IgD-negative memory B cell (primary cell): ENCODE measurements around the gene FANCC. TPM values are rescaled to one million over a fixed set of nuclear protein-coding genes. Genes with fewer than 3 reads are reported as not detected.

Experiments
- H3K27ac Mint-ChIP-seq, 3 donors: one replicate each; pipeline ENCODE4 v1.8.0; 2020 to 2022; ENCODE audit warnings: mild to moderate bottlenecking in 3 of 3, mixed read lengths in 3 of 3, moderate library complexity in 1 of 3
- H3K27me3 Mint-ChIP-seq: one replicate; pipeline ENCODE4 v1.8.0; 2021; ENCODE audit warnings: mixed read lengths
- H3K36me3 Mint-ChIP-seq: one replicate; pipeline ENCODE4 v1.8.0; 2020; ENCODE audit warnings: mild to moderate bottlenecking, mixed read lengths
- H3K4me1 Mint-ChIP-seq, 3 donors: one replicate each; pipeline ENCODE4 v1.8.0; 2020 to 2022; ENCODE audit warnings: mixed read lengths in 3 of 3, mild to moderate bottlenecking in 1 of 3
- H3K4me3 Mint-ChIP-seq, 4 donors: one replicate each; pipeline ENCODE4 v1.8.0; 2020 to 2022; ENCODE audit warnings: mild to moderate bottlenecking in 4 of 4, mixed read lengths in 4 of 4, moderate library complexity in 3 of 4
- H3K9me3 Mint-ChIP-seq, 3 donors: one replicate each; pipeline ENCODE4 v1.8.0; 2020 to 2021; ENCODE audit warnings: mixed read lengths in 3 of 3, mild to moderate bottlenecking in 1 of 3
- polyA plus RNA-seq: library from polyadenylated mRNA; unstranded; fragments of 300-500 nt; fragmentation: Illumina TruSeq; gene quantifications from one replicate; pipeline ENCODE4 v1.2.3, GENCODE V29; 2021

The FANCC gene
- polyA plus RNA-seq = 1.5 TPM

GRCh38 chr9:95317119-95317892, at the start of gene FANCC:
Gene FANCC (minus strand): TSS chr9:95317709. CDS start chr9:95249291, 68,418 bp downstream.
- Mint-ChIP-seq H3K4me1 (peaks cover 7 to 10% (median 9%) of the 10 kb centered on the region in 3 donors), H3K27ac (peak within 1 kb of the TSS; percentile 47 to 95 (median 93)), H3K4me3 (peak within 1 kb of the TSS; percentile 91 to 98 (median 97)), H3K36me3 (no peaks in the 10 kb centered on the region), H3K9me3 (no peaks in the 10 kb centered on the region), H3K27me3 (peaks cover 11% of the 10 kb centered on the region)

GRCh38 chr9:95366731-95367325, 49.3 kb upstream of the FANCC start:
- Mint-ChIP-seq H3K4me1 (no peaks in the 10 kb centered on the region), H3K4me3 (no peak overlapping the region), H3K36me3 (no peaks in the 10 kb centered on the region), H3K27ac (no peak overlapping the region), H3K9me3 (peaks cover 0 to 2% (median 1%) of the 10 kb centered on the region in 3 donors), H3K27me3 (peaks cover 18% of the 10 kb centered on the region)

- H3K4me3 Mint-ChIP-seq = no peak overlapping the region
- peaks cover 16% of the 10 kb centered on the region for H3K27me3 Mint-ChIP-seq
- no peaks in the 10 kb centered on the region for H3K4me1 Mint-ChIP-seq
- H3K36me3 Mint-ChIP-seq = no peaks in the 10 kb centered on the region
- H3K9me3 Mint-ChIP-seq = peaks cover 0 to 2% (median 1%) of the 10 kb centered on the region in 3 donors
- no peak overlapping the region for H3K27ac Mint-ChIP-seq
Measured at GRCh38 chr9:95365766-95366165, 48.3 kb upstream of the FANCC start.

GRCh38 chr9:95363051-95363841, 45.7 kb upstream of the FANCC start:
- H3K27ac Mint-ChIP-seq = no peak overlapping the region

GRCh38 chr9:95360866-95361265, 43.4 kb upstream of the FANCC start:
- H3K36me3 Mint-ChIP-seq = no peaks in the 10 kb centered on the region
- H3K4me3 Mint-ChIP-seq = no peak overlapping the region
- H3K27me3 Mint-ChIP-seq = peaks cover 13% of the 10 kb centered on the region
- no peaks in the 10 kb centered on the region for H3K9me3 Mint-ChIP-seq
- no peaks in the 10 kb centered on the region for H3K4me1 Mint-ChIP-seq
- H3K27ac Mint-ChIP-seq = no peak overlapping the region

More at GRCh38 chr9:95363051-95363841, 45.7 kb upstream of the FANCC start:
- no peak overlapping the region for H3K4me3 Mint-ChIP-seq
- peaks cover 0 to under 1% (median 0%) of the 10 kb centered on the region in 3 donors for H3K9me3 Mint-ChIP-seq
- no peaks in the 10 kb centered on the region for H3K36me3 Mint-ChIP-seq
- peaks cover 10% of the 10 kb centered on the region for H3K27me3 Mint-ChIP-seq
- H3K4me1 Mint-ChIP-seq = no peaks in the 10 kb centered on the region

- H3K27me3 Mint-ChIP-seq = peaks cover 8% of the 10 kb centered on the region
- H3K36me3 Mint-ChIP-seq = no peaks in the 10 kb centered on the region
- no peak overlapping the region for H3K27ac Mint-ChIP-seq
- no peak overlapping the region for H3K4me3 Mint-ChIP-seq
- peaks cover 0 to 2% (median 0%) of the 10 kb centered on the region in 3 donors for H3K9me3 Mint-ChIP-seq
- H3K4me1 Mint-ChIP-seq = no peaks in the 10 kb centered on the region
Measured at GRCh38 chr9:95357316-95357715, 39.8 kb upstream of the FANCC start.

- peak overlapping the region in 1 of 3 donors; percentile 51 for H3K27ac Mint-ChIP-seq
- H3K4me3 Mint-ChIP-seq = no peak overlapping the region
- peaks cover 9% of the 10 kb centered on the region for H3K27me3 Mint-ChIP-seq
- no peaks in the 10 kb centered on the region for H3K4me1 Mint-ChIP-seq
- no peaks in the 10 kb centered on the region for H3K36me3 Mint-ChIP-seq
- H3K9me3 Mint-ChIP-seq = peaks cover 0 to 3% (median 0%) of the 10 kb centered on the region in 3 donors
Measured at GRCh38 chr9:95355500-95355899, 38.0 kb upstream of the FANCC start.

GRCh38 chr9:95351051-95351450, 33.5 kb upstream of the FANCC start:
- Mint-ChIP-seq H3K27ac (no peak overlapping the region), H3K9me3 (peaks cover 0 to 3% (median 0%) of the 10 kb centered on the region in 3 donors), H3K4me3 (no peak overlapping the region), H3K4me1 (peaks cover 0 to 4% (median 0%) of the 10 kb centered on the region in 3 donors), H3K27me3 (peaks cover 27% of the 10 kb centered on the region), H3K36me3 (peaks cover 2% of the 10 kb centered on the region)

- peaks cover 2% of the 10 kb centered on the region for H3K36me3 Mint-ChIP-seq
- H3K9me3 Mint-ChIP-seq = peaks cover 0 to 3% (median 0%) of the 10 kb centered on the region in 3 donors
- H3K27me3 Mint-ChIP-seq = peaks cover 24% of the 10 kb centered on the region
- H3K27ac Mint-ChIP-seq = no peak overlapping the region
- H3K4me1 Mint-ChIP-seq = peaks cover 0 to 4% (median 0%) of the 10 kb centered on the region in 3 donors
- no peak overlapping the region for H3K4me3 Mint-ChIP-seq
Measured at GRCh38 chr9:95350266-95350665, 32.8 kb upstream of the FANCC start.

- Mint-ChIP-seq H3K9me3 (peaks cover 0 to 3% (median 0%) of the 10 kb centered on the region in 3 donors), H3K4me3 (no peak overlapping the region), H3K27ac (no peak overlapping the region), H3K4me1 (peaks cover 0 to 4% (median 0%) of the 10 kb centered on the region in 3 donors), H3K36me3 (peaks cover 2% of the 10 kb centered on the region), H3K27me3 (peaks cover 24% of the 10 kb centered on the region)
Measured at GRCh38 chr9:95349091-95350038, 31.9 kb upstream of the FANCC start.

GRCh38 chr9:95346021-95346420, 28.5 kb upstream of the FANCC start:
- Mint-ChIP-seq H3K9me3 (peaks cover 0 to 1% (median 0%) of the 10 kb centered on the region in 3 donors), H3K27ac (no peak overlapping the region), H3K36me3 (peaks cover 2% of the 10 kb centered on the region), H3K4me1 (peaks cover 0 to 6% (median 0%) of the 10 kb centered on the region in 3 donors), H3K27me3 (peaks cover 24% of the 10 kb centered on the region), H3K4me3 (no peak overlapping the region)

GRCh38 chr9:95344735-95345325, 27.3 kb upstream of the FANCC start:
- peaks cover 15% of the 10 kb centered on the region for H3K27me3 Mint-ChIP-seq
- peak overlapping the region in 1 of 4 donors; percentile 12 for H3K4me3 Mint-ChIP-seq
- H3K9me3 Mint-ChIP-seq = peaks cover 0 to 1% (median 0%) of the 10 kb centered on the region in 3 donors
- H3K36me3 Mint-ChIP-seq = peaks cover 2% of the 10 kb centered on the region
- peak overlapping the region in 1 of 3 donors; percentile 8 for H3K27ac Mint-ChIP-seq
- peaks cover 0 to 4% (median 0%) of the 10 kb centered on the region in 3 donors for H3K4me1 Mint-ChIP-seq

- Mint-ChIP-seq H3K27me3 (peaks cover 14% of the 10 kb centered on the region), H3K27ac (no peak overlapping the region), H3K9me3 (peaks cover 0 to 1% (median 0%) of the 10 kb centered on the region in 3 donors), H3K4me1 (peaks cover 0 to 3% (median 0%) of the 10 kb centered on the region in 3 donors), H3K4me3 (no peak overlapping the region), H3K36me3 (peaks cover 2% of the 10 kb centered on the region)
Measured at GRCh38 chr9:95343725-95344287, 26.3 kb upstream of the FANCC start.
